HepG2 (cell line): Measurements from ENCODE around the gene SRBD1.

ENCODE experiments used
- CEBPZ ChIP-seq: IDR thresholded peaks from 2 replicates; pipeline ENCODE4 v1.6.1; 2012; ENCODE audit warnings: low read length, improper control_type of control experiment
- CTCF ChIP-seq: sonication (generic); formaldehyde crosslinking; IDR thresholded peaks from 2 replicates; pipeline ENCODE4 v1.5.0; 2020; ENCODE audit warnings: mild to moderate bottlenecking, missing genetic modification reagents, moderate library complexity
- GLMP ChIP-seq: sonication (generic); formaldehyde crosslinking; IDR thresholded peaks from 2 replicates; pipeline ENCODE4 v1.9.0; 2021; ENCODE audit warnings: missing genetic modification reagents, mild to moderate bottlenecking, borderline replicate concordance
- HCFC1 ChIP-seq: fragments of 150-350 bp; IDR thresholded peaks from 2 replicates; pipeline ENCODE4 v1.6.1; 2014; ENCODE audit warnings: low read depth, low read length
- MAZ ChIP-seq, 2 experiments: sonication (generic) in 1 of 2; formaldehyde crosslinking in 1 of 2; IDR thresholded peaks; 2 replicates each; pipeline versions ENCODE4 v1.5.0 to v1.6.1; 2012 to 2020; ENCODE audit warnings: low read depth in 2 of 2, mild to moderate bottlenecking in 2 of 2, borderline replicate concordance in 1 of 2, improper control_type of control experiment in 1 of 2, low read length in 1 of 2, missing genetic modification reagents in 1 of 2, moderate library complexity in 1 of 2
- PATZ1 ChIP-seq: sonication (generic); formaldehyde crosslinking; IDR thresholded peaks from 2 replicates; pipeline ENCODE4 v1.4.0; 2020; ENCODE audit warnings: missing genetic modification reagents
- SMC3 ChIP-seq: IDR thresholded peaks from 2 replicates; pipeline ENCODE4 v1.6.1; 2011; ENCODE audit warnings: low read length, improper control_type of control experiment
- SP2 ChIP-seq: sonication (generic); formaldehyde crosslinking; IDR thresholded peaks from 2 replicates; pipeline ENCODE4 v1.5.1; 2020; ENCODE audit warnings: mild to moderate bottlenecking, missing genetic modification reagents
- ZHX2 ChIP-seq, 2 experiments: sonication (generic) in 1 of 2; formaldehyde crosslinking in 1 of 2; IDR thresholded peaks; 2 replicates each; pipeline versions ENCODE4 v1.6.1 to v1.9.0; 2014 to 2022; ENCODE audit warnings: antibody characterized with exemption in 1 of 2, borderline replicate concordance in 1 of 2, inconsistent platforms in 1 of 2, low read depth in 1 of 2, missing genetic modification reagents in 1 of 2
- ZNF784 ChIP-seq: sonication (generic); formaldehyde crosslinking; IDR thresholded peaks from 2 replicates; pipeline ENCODE4 v1.5.1; 2020; ENCODE audit warnings: missing genetic modification reagents, mild to moderate bottlenecking, borderline replicate concordance

- TF ChIP-seq SP2 (CRISPR knock-in tag) (no peak), MAZ (IDR thresholded peaks at IDR 0.05; ENCODE audit: borderline replicate concordance, low read depth, low read length) (no peak), MAZ (CRISPR knock-in tag; IDR thresholded peaks at IDR 0.05; ENCODE audit: low read depth) (no peak), GLMP (CRISPR knock-in tag) (no peak), CEBPZ (no peak), HCFC1 (no peak), ZHX2 (IDR thresholded peaks at IDR 0.05; ENCODE audit: low read depth) (no peak), ZHX2 (CRISPR knock-in tag; IDR thresholded peaks at IDR 0.05; ENCODE audit: borderline replicate concordance) (no peak), PATZ1 (CRISPR knock-in tag) (no peak), SMC3 (no peak), ZNF784 (no peak), CTCF (CRISPR knock-in tag) (no peak)
Observed at GRCh38 chr2:45380131-45380836, 230.8 kb downstream of the SRBD1 start.
